ENCODE results near the gene MGRN1.

Gene MGRN1

DNA sequence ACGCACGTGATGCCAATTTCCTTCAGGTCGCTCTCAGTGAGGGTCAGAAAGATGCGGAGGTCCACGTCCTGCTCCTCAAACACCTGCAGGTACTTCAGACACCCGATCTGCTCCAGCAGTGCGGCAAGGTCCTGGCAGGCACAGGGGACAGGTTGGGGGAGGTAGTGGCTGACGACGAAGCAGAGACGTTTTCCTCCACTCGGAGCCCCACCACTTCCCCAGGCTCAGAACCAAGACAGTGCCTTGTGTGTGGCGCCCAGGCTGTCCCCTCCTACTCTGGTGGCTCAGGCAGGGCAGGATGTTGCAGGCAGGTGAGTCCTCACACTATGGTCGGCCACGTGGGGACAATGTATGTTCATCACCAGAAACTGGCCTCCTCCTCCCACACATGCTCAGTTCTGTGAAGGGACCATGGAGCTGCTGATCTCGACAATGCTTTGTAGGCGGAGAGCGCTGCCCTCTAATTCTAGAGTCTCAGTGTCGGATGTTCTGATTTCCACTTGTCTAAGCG is 74.5 kb downstream of the MGRN1 start:
- H3K4me3 ChIP-seq (ENCODE audit: low read length), result no peak overlapping the region
- TF ChIP-seq, protein P1, sequence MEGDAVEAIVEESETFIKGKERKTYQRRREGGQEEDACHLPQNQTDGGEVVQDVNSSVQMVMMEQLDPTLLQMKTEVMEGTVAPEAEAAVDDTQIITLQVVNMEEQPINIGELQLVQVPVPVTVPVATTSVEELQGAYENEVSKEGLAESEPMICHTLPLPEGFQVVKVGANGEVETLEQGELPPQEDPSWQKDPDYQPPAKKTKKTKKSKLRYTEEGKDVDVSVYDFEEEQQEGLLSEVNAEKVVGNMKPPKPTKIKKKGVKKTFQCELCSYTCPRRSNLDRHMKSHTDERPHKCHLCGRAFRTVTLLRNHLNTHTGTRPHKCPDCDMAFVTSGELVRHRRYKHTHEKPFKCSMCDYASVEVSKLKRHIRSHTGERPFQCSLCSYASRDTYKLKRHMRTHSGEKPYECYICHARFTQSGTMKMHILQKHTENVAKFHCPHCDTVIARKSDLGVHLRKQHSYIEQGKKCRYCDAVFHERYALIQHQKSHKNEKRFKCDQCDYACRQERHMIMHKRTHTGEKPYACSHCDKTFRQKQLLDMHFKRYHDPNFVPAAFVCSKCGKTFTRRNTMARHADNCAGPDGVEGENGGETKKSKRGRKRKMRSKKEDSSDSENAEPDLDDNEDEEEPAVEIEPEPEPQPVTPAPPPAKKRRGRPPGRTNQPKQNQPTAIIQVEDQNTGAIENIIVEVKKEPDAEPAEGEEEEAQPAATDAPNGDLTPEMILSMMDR (conservative IDR thresholded peaks at IDR 0.05; ENCODE audit: low read depth, low read length), result no peak
- no peak for DNase-seq (ENCODE audit: low read depth)

DNA sequence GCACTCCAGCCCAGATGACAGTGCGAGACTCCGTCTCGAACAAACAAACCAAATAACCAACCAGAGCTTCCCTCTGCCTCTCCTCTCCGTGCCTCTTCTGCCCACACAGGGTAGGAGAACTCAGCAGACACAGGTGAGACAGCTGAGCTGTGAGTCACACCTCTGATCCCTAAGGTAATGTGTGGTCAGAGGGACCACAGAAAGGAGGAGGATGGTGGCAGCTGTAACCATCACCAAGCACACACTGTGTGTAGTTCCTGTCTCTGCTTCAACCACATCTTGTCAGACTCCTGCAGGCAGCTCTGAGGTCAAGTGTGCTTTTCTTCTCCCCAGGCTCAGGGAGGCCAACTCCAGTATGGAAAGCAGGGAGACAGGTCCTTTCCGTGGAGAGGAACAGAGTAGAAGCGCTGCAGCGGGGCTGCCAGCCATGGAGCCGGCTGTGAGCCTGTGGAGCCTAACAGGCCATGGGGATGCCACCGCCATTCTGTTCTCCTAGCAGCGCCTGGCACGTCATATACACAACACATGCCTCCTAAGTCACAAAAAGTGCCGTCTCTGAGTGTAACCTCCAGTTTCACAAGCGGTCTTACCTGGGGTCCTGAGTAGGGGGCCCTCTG is 75.9 kb downstream of the MGRN1 start:
- TF ChIP-seq, protein P1 (conservative IDR thresholded peaks at IDR 0.05; ENCODE audit: low read depth, low read length), result no peak
- no peak overlapping the region for H3K4me3 ChIP-seq (ENCODE audit: low read length)
- DNase-seq (ENCODE audit: low read depth), result no peak

DNA sequence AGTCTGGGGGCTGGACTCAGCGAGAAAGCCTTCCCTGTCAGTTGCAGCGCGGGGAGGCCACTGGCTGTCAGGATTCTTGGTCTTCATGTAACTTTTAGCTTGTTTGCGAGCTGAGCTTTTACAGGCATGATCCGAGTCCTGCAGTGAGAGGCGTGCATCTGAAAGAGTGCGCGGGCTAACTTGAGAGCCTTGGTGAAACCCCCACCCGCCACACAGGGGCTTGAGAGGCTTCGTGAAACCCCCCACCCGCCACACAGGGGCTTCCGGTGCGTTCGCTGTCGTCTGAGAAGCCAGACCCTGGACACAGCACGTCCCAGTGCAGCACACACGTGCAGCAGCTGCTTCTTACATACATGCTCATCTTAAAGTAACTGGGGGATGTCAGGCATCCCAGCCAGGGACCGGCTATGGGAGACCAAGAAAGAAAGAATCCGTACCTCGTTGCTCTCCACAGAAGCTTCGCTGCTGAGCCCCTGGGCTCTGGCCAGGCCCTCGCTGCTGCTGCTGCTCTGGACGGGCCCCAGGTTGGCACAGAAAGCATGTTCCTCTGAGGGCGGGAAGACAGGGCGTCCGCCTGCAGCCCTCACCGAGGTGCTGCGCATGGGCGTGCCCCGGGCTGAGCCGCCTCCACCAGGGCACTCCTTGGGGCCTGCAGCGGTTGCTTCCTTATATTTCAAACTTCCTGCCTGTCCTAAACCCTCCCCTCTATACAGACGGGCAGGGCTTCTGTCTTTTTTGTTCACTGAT is 76.5 kb downstream of the MGRN1 start:
- TF ChIP-seq, protein P1 (conservative IDR thresholded peaks at IDR 0.05; ENCODE audit: low read depth, low read length), result no peak

DNA sequence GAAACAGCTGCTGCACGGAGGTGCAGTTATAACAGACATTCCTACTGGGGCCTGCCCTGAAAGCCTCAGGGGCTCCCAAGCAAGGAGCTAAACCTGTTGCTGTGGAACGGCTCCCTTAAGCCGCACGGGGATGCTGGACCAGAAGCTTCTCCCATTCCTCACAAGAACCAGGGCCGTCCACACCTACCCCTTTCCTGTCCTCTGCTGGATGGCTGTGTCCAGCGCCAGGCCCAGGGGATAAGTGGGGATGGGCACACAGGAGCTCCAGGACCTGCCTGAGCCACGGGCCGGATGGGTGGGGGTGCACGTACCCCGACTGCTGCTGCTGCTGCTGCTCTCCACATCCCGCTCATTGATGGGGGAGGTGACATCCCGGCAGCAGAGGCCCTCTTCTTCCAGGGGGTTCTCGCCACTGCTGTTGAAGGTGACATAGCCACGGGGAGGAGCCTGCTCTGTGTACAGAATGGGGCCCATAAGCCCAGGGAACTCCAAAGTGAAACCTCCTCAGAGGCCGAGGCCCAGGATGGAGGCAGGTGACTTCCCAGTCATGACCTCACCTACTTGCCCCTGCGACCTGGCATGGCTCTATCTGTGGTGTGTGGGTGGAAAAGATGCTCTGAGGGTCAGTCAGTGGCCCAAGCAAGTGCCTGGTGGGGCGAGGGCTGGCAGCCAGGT is 77.3 kb downstream of the MGRN1 start:
- TF ChIP-seq, protein P1 (conservative IDR thresholded peaks at IDR 0.05; ENCODE audit: low read depth, low read length), result no peak
- DNase-seq (ENCODE audit: low read depth), result no peak
- H3K4me3 ChIP-seq (ENCODE audit: low read length), result no peak overlapping the region

More for the DNA sequence above, 76.5 kb downstream of the MGRN1 start:
- DNase-seq (ENCODE audit: low read depth), result no peak
- no peak overlapping the region for H3K4me3 ChIP-seq (ENCODE audit: low read length)

DNA sequence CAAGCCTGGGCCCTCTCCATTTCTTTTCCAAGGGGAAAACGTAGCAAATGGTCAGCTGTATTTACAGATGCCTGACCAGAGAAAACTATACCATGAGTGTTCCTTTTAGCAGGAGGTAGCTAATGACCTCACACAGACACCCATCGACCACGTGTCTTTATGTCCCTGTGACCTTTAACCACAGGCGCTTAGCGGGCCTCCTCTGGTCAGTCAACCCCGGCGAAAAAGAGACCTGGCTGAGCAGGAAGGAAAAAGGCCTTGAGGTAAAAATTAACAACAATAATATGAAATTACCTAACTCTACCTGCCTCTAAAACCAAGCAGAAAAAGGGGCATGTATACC is 77.8 kb downstream of the MGRN1 start:
- TF ChIP-seq, protein P1 (conservative IDR thresholded peaks at IDR 0.05; ENCODE audit: low read depth, low read length), result no peak
- no peak overlapping the region for H3K4me3 ChIP-seq (ENCODE audit: low read length)
- no peak for DNase-seq (ENCODE audit: low read depth)

DNA sequence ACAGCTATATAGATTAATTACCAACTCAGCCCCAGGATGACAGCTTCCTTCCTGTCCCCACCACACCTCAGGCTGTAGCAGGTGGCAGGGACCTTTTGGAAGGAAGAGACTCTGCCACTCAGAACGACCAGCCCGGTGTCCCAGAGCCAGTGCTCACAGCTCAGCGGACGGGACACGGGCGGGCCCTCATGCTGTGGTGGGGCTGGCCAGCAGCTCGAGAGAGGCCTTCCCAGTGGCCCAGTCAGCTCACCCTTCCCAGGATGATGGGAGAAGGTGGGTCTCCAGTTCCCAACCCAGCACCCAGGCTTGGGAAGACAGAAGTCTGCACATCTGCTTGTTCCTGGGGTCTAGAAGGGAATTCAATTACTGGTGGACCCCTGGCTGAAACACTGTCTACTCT is 79.3 kb downstream of the MGRN1 start:
- TF ChIP-seq, protein P1 (conservative IDR thresholded peaks at IDR 0.05; ENCODE audit: low read depth, low read length), result no peak
- no peak for DNase-seq (ENCODE audit: low read depth)
- no peak overlapping the region for H3K4me3 ChIP-seq (ENCODE audit: low read length)

Measured in retinal pigment epithelial cell (primary cell).